Stimulated activated CD8-positive, alpha-beta memory T cell treated with anti-CD3 and anti-CD28 coated beads, Interleukin-12 subunit alpha, Interleukin-12 subunit beta, amount 100 ng/mL, for 24 hours (primary cell): ENCODE measurements around the gene FXYD6.
"Not testable (repeated sequence)": the region's sequence is repeated elsewhere in the genome, so short reads cannot be mapped to it uniquely, and the experiment has no call there.

ENCODE experiments used
- DNase-seq: peaks from one replicate; pipeline ENCODE4 v3.0.0-alpha.2; 2020; ENCODE audit errors: extremely low read depth

Gene FXYD6

GRCh38 chr11:117876341-117877119 lies at the start of gene FXYD6:
Gene FXYD6 (minus strand): TSS chr11:117876658. CDS start chr11:117842776, 33,882 bp downstream.
- no peak for DNase-seq

GRCh38 chr11:117926166-117926565 lies 49.7 kb upstream of the FXYD6 start:
- DNase-seq: not testable (repeated sequence)

GRCh38 chr11:117925198-117925925 lies 48.9 kb upstream of the FXYD6 start:
- no peak for DNase-seq

GRCh38 chr11:117924631-117925170 lies 48.2 kb upstream of the FXYD6 start:
- no peak for DNase-seq

- DNase-seq: no peak
Observed at GRCh38 chr11:117923773-117924172, 47.3 kb upstream of the FXYD6 start.

- no peak for DNase-seq
Observed at GRCh38 chr11:117923275-117923674, 46.8 kb upstream of the FXYD6 start.

- DNase-seq: no peak
Observed at GRCh38 chr11:117921893-117922292, 45.4 kb upstream of the FXYD6 start.

GRCh38 chr11:117921456-117921855 lies 45.0 kb upstream of the FXYD6 start:
- DNase-seq: no peak

GRCh38 chr11:117919781-117920221 lies 43.3 kb upstream of the FXYD6 start:
- DNase-seq: no peak

GRCh38 chr11:117919341-117919740 lies 42.9 kb upstream of the FXYD6 start:
- DNase-seq: no peak

GRCh38 chr11:117918366-117919255 lies 42.2 kb upstream of the FXYD6 start:
- no peak for DNase-seq

GRCh38 chr11:117917591-117918151 lies 41.2 kb upstream of the FXYD6 start:
- DNase-seq: no peak

- DNase-seq: no peak
Observed at GRCh38 chr11:117916956-117917355, 40.5 kb upstream of the FXYD6 start.

GRCh38 chr11:117915672-117916235 lies 39.3 kb upstream of the FXYD6 start:
- no peak for DNase-seq

- DNase-seq: no peak
Observed at GRCh38 chr11:117914991-117915618, 38.6 kb upstream of the FXYD6 start.

- no peak for DNase-seq
Observed at GRCh38 chr11:117914398-117914761, 37.9 kb upstream of the FXYD6 start.

- DNase-seq: no peak
Observed at GRCh38 chr11:117913736-117914397, 37.4 kb upstream of the FXYD6 start.

GRCh38 chr11:117912497-117912896 lies 36.0 kb upstream of the FXYD6 start:
- no peak for DNase-seq

GRCh38 chr11:117911694-117912093 lies 35.2 kb upstream of the FXYD6 start:
- no peak for DNase-seq
